ENCODE measurements around the gene CDX1.

Gene CDX1

DNA sequence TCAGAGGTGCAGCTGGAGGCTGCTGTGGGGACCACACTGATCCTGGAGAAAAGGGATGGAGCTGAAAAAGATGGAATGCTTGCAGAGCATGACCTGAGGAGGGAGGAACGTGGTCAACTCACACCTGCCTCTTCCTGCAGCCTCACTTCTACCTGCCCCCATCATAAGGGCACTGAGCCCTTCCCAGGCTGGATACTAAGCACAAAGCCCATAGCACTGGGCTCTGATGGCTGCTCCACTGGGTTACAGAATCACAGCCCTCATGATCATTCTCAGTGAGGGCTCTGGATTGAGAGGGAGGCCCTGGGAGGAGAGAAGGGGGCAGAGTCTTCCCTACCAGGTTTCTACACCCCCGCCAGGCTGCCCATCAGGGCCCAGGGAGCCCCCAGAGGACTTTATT, 17.4 kb downstream of the CDX1 start:
- DNase-seq (ENCODE audit: low spot score): no peak

- DNase-seq (ENCODE audit: low spot score): peak; percentile 69
These were observed 18.7 kb downstream of the CDX1 start for GRCh38 chr5:150184990-150185912.

DNA sequence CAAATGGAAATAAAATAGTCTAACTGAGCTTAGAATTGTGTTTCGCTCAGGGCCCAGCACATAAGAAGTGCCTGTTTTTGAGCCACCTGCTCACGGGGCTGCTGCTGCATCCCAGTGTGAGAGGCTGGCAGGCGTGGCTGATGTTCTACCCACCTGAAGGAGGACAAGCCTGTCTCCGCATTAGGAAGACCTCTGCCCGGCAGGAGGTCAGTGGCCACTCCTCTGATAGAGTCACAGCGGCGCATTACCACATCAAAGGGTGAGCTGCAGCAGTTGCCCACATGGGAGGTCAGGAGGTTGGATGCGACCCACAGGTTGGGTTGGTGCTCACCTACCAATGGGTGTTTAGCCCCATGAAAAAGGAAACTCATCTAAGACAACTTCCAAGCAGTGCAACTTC, 19.6 kb downstream of the CDX1 start:
- DNase-seq (ENCODE audit: low spot score): no peak

- DNase-seq (ENCODE audit: low spot score): no peak
These were observed 20.3 kb downstream of the CDX1 start for GRCh38 chr5:150186897-150187296.

- DNase-seq (ENCODE audit: low spot score): no peak
These were observed 21.7 kb downstream of the CDX1 start for GRCh38 chr5:150188146-150188842.

DNA sequence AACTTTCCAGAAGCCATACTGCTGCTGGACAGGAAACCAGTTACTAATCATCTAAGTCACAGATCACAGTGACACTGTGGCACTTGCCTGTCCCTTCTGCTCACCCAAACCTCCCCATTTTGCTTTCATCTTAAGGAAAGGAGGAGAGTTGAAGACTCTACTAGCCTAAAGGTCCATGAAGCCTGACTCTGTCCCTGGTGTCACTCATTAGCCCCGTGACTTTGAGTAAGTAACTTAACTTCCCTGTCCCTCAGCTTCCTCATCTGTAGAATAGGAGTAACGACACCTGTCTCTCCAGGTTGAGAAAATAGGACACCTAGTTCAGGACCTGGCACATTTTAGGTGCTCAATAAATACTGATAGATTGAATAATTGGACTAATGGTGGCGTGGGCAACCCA, 22.7 kb downstream of the CDX1 start:
- no peak for DNase-seq (ENCODE audit: low spot score)

- DNase-seq (ENCODE audit: low spot score): no peak
These were observed 23.3 kb downstream of the CDX1 start, which contains the start of gene SLC6A7 for GRCh38 chr5:150189728-150190502. Gene SLC6A7, plus strand, starts transcription at chr5:150190062. Its CDS starts 266 bp downstream, at chr5:150190328.

DNA sequence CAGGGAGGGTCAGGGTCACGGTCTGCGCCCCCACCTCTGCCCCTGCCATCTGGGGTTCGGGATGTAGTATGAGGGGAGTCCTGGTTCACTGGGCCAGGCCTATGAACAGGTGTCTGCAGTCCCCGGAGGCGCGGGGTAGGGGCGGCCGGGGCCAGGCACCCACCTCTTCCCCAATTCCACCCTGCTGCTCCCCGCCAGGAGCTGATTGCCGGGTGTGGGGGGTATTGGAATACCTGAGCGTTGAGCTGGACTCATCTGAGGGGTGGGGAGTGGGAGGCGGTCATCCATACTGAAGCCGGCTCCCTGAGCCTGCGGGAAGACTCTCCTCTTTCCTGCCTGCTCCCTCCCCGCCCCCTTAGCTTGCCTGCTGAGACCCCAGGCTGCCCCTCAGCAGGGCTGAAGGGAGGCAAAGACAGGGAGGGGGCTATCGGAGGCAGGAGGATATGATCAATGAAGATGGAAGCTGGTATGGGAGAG, 24.0 kb downstream of the CDX1 start:
- DNase-seq (ENCODE audit: low spot score): no peak

DNA sequence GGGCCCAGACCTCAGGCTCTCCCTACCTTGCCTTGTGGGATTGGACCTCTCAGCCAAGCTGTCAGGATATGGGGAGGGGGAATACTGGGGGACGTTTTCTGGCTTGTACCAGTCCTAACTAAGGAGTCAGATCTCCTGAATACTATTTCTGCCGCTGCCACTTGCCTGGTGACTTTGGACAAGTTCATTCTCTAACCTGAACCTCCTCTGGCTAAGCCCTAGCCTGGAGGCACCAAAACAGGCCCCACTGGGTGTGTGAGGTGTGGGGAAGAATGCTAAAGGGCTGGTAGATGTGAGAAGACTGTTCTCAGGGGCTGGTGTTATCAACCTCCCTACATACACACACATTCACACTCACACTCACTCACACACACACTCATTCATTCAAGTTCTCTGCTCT, 24.4 kb downstream of the CDX1 start:
- no peak for DNase-seq (ENCODE audit: low spot score)

GRCh38 chr5:150192462-150192861, 25.9 kb downstream of the CDX1 start:
- DNase-seq (ENCODE audit: low spot score): no peak

DNA sequence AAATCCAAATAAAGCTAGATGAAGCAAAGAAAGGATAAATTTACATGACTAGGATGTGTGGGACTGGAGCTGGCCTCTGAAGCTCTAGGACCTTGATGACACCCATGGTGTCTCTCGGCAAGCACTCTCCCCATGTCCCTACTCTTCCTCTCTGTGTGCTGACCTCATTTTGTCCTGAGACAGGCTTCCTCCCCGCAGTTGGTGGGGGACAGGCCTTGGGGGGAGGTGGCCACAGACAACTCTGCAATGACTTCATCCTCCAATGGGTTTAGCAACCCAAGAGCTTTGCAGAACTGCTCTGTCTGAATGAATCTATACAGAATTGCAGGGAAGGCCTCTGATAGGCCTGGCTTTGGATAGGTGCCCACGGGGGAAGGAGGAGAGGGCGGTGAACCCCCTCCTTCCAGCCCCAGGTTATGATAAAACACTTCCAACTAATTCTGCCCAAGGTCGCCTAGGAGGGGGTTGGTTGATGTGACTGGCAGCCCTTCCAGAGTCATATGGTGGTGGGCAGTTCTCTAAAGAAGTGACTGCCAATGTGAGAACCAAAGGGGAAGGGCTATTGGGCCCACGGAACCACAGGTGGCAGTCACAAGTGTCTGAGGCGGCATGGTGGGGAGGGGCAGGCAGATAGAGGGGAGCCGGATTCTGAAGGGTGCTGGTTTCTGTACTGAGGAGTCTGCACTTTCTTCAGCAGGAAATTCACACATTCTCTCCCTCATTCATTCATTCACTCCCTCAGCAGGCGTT, 29.3 kb downstream of the CDX1 start:
- no peak for DNase-seq (ENCODE audit: low spot score)

GRCh38 chr5:150196514-150196913, 29.9 kb downstream of the CDX1 start:
- no peak for DNase-seq (ENCODE audit: low spot score)

DNA sequence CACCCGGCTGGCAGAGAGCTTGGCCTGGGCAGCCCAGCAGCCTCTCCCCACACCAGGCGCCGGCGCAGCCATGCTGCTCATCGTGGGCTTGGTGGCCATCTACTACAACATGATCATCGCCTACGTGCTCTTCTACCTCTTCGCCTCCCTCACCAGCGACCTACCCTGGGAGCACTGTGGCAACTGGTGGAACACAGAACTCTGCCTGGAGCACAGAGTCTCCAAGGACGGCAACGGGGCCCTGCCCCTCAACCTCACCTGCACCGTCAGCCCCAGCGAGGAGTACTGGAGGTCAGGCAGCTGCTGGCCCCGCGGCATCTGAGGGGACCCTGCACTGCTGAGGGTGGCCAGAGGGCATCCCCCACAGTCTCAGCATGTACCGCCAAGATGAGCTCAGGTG, 30.4 kb downstream of the CDX1 start:
- DNase-seq (ENCODE audit: low spot score): no peak

GRCh38 chr5:150197476-150197875, 30.9 kb downstream of the CDX1 start:
- DNase-seq (ENCODE audit: low spot score): no peak

- DNase-seq (ENCODE audit: low spot score): no peak
These were observed 35.9 kb downstream of the CDX1 start for GRCh38 chr5:150202501-150202900.

DNA sequence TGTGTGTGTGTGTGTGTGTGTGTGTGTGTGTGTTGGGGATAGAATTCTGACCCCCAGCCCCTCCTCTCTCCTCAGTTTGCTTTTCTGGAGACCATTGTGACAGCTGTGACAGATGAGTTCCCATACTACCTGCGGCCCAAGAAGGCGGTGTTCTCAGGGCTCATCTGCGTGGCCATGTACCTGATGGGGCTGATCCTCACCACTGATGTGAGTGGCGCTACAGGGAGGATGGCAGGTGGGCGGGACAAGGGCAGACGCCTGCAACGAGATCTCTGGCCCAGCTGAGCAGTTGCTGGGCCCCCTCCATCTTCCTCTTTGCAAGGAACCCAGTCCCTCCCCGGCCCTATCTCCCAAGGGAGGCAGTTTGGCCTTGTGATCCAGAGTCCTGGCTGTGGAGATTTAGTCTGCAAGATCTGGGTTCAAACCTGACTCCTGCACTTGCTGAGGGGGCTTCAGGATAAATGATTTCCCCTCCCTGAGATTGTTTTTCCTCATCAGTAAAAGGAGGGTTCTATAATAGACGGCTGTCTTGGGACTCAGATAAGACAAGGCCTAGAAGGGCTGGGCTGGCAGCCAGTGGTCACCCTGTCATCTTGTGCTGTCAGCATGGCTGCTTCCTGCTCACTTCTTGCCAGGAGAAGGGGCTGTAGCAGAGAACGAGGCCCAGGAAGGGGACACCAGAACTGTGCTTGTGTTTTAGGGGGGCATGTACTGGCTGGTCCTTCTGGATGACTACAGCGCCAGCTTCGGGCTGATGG, 37.4 kb downstream of the CDX1 start:
- no peak for DNase-seq (ENCODE audit: low spot score)

DNA sequence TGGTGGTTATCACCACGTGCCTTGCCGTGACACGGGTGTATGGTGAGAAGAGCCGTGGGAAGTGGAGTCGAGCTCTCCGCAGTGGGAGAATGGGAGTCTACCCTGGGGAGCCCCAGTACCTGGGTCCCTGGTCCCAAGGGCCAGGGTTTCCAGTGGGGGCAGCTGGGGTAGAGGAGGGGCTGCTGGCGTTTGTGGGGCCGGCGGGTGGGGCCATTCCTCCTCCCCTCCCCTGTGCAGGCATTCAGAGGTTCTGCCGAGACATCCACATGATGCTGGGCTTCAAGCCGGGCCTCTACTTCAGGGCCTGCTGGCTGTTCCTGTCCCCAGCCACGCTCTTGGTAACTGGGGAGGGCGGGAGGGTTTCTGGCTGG, 38.0 kb downstream of the CDX1 start:
- DNase-seq (ENCODE audit: low spot score): no peak

- no peak for DNase-seq (ENCODE audit: low spot score)
These were observed 39.7 kb downstream of the CDX1 start for GRCh38 chr5:150206098-150206778.

- DNase-seq (ENCODE audit: low spot score): no peak
These were observed 40.2 kb downstream of the CDX1 start for GRCh38 chr5:150206779-150207115.

Data from HuH-7.5 (cell line).